HG02798 (cell line): ENCODE measurements around the gene FOXL2NB.

ENCODE experiments used
- ATAC-seq: cut with Tn5 transposase; IDR thresholded peaks from one replicate; pipeline ENCODE4 v1.9.1; 2021; ENCODE audit warnings: mild to moderate bottlenecking; ENCODE audit not compliant: unreplicated experiment, poor library complexity

FOXL2NB gene

GRCh38 chr3:138928727-138929372 is 18.2 kb upstream of the FOXL2NB start:
- ATAC-seq: no peak

GRCh38 chr3:138933068-138933668 is 13.8 kb upstream of the FOXL2NB start:
- no peak for ATAC-seq

- ATAC-seq: no peak
Measured at GRCh38 chr3:138933981-138934691, 12.9 kb upstream of the FOXL2NB start.

GRCh38 chr3:138935505-138935862 is 11.5 kb upstream of the FOXL2NB start:
- ATAC-seq: no peak

- ATAC-seq: peak; percentile 87
Measured at GRCh38 chr3:138935863-138936740, 10.9 kb upstream of the FOXL2NB start.

- ATAC-seq: no peak
Measured at GRCh38 chr3:138936741-138937689, 10.0 kb upstream of the FOXL2NB start.

GRCh38 chr3:138937690-138938055 is 9.3 kb upstream of the FOXL2NB start:
- ATAC-seq: no peak

- ATAC-seq: no peak
Measured at GRCh38 chr3:138938056-138938876, 8.8 kb upstream of the FOXL2NB start.

- no peak for ATAC-seq
Measured at GRCh38 chr3:138938877-138939560, 8.0 kb upstream of the FOXL2NB start.

GRCh38 chr3:138939561-138940241 is 7.3 kb upstream of the FOXL2NB start:
- no peak for ATAC-seq

GRCh38 chr3:138940446-138940845 is 6.6 kb upstream of the FOXL2NB start:
- no peak for ATAC-seq

GRCh38 chr3:138941259-138941885 is 5.6 kb upstream of the FOXL2NB start:
- ATAC-seq: no peak

GRCh38 chr3:138942271-138942670 is 4.7 kb upstream of the FOXL2NB start:
- ATAC-seq: no peak

GRCh38 chr3:138942861-138943623 is 4.0 kb upstream of the FOXL2NB start:
- ATAC-seq: no peak

GRCh38 chr3:138943724-138944653 is 3.0 kb upstream of the FOXL2NB start:
- no peak for ATAC-seq

- ATAC-seq: no peak
Measured at GRCh38 chr3:138944654-138944928, 2.4 kb upstream of the FOXL2NB start.
